Vagina (tissue), 2 donors: ENCODE results near the gene JUN. TPM values are rescaled to one million over a fixed set of nuclear protein-coding genes. Genes with fewer than 3 reads are reported as not detected.

ENCODE experiments used
- DNase-seq, 2 donors: peaks; one replicate each; pipeline ENCODE4 v3.0.0-alpha.2; 2017; ENCODE audit errors: extremely low spot score in 2 of 2
- H3K27ac ChIP-seq: fragments of 200-600 bp; sonication (generic); one replicate; pipeline ENCODE4 v1.5.1; 2019
- H3K27me3 ChIP-seq: fragments of 200-600 bp; sonication (generic); one replicate; pipeline ENCODE4 v1.5.1; 2019
- H3K36me3 ChIP-seq, 2 donors: fragments of 200-600 bp; sonication (generic); one replicate each; pipeline ENCODE4 v1.5.1; 2017 to 2019
- H3K4me1 ChIP-seq: fragments of 200-600 bp; sonication (generic); one replicate; pipeline ENCODE4 v1.5.1; 2019
- H3K4me3 ChIP-seq, 2 donors: fragments of 200-600 bp; sonication (generic); 1 replicate in 1 of 2; 2 replicates in 1 of 2; pipeline ENCODE4 v1.5.1; 2016 to 2019
- H3K9me3 ChIP-seq: fragments of 200-600 bp; sonication (generic); one replicate; pipeline ENCODE4 v1.5.1; 2019
- CTCF ChIP-seq, 3 experiments: fragments of 450-650 bp in 2 of 3; fragments of 200-600 bp in 1 of 3; sonication (generic) in 1 of 3; IDR thresholded peaks; one replicate each; pipeline ENCODE4 v1.5.1; 2017 to 2019; ENCODE audit warnings: antibody characterized with exemption in 3 of 3, mild to moderate bottlenecking in 2 of 3, moderate library complexity in 2 of 3
- POLR2A ChIP-seq, 2 donors: fragments of 450-650 bp; IDR thresholded peaks; one replicate each; pipeline ENCODE4 v1.6.1; 2017; ENCODE audit warnings: antibody characterized with exemption in 2 of 2, mild to moderate bottlenecking in 2 of 2, moderate library complexity in 2 of 2
- POLR2AphosphoS5 ChIP-seq, 2 donors: sonication (generic); formaldehyde crosslinking; IDR thresholded peaks; one replicate each; pipeline ENCODE4 v1.9.0; 2017; ENCODE audit warnings: antibody characterized with exemption in 2 of 2, mild to moderate bottlenecking in 2 of 2, low read depth in 1 of 2; ENCODE audit not compliant: insufficient read depth in 1 of 2
- intact Hi-C: fragments of 100-400 bp; cut with DNase I; formaldehyde crosslinking; loops from one replicate; pipeline ENCODE4 v1.15.1; 2023
- total RNA-seq: library from RNA; depleted of rRNA; stranded (reverse); fragments of >200 nt; gene quantifications from one replicate; pipeline ENCODE4 v1.2.3, GENCODE V29; 2016

JUN gene
- total RNA-seq, 1 donor from 2014 or later: 275 TPM

DNA sequence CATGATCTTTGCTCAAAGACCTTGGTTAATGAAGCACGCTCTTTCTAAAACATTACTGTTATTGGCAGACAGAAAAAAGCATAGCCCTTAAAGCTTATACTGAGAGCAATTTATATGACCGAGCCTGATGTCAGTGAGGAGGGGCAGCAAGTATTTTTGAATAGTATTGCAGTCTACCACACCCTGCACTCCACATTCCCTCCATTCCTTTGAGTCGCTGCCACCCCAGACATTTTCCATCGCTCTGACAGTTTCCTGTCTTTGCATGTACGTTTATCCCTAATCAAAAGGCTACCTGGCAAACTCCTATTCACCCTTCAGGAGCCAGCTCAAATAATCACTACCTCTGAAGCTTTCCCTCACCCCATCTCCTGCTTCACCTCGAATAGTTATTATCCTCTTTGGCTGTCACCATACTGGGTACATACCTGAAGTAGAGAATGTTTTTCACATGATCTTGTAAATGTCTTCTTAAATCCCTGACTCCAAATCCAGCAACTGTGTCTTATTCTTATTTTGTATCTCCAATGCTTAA lies 5.5 kb upstream of the JUN start:
- H3K4me1 ChIP-seq: peaks cover 19% of the 10 kb centered on the region
- no peaks in the 10 kb centered on the region for H3K36me3 ChIP-seq
- TF ChIP-seq POLR2A (IDR thresholded peaks at IDR 0.05) (no peak), CTCF (IDR thresholded peaks at IDR 0.05) (no peak), POLR2AphosphoS5 (IDR thresholded peaks at IDR 0.05; ENCODE audit: insufficient read depth in 1 of 2, low read depth in 1 of 2) (no peak)
- no peak overlapping the region for H3K4me3 ChIP-seq
- intact Hi-C loops: loop anchor here (10.0 kb wide), 2 partner anchors 265 to 355 kb away; no protein-coding TSS in a partner anchor
- H3K27ac ChIP-seq: no peak overlapping the region
- no peak for DNase-seq
- no peaks in the 10 kb centered on the region for H3K9me3 ChIP-seq
- H3K27me3 ChIP-seq: no peaks in the 10 kb centered on the region

GRCh38 chr1:58788259-58788658 lies 4.4 kb upstream of the JUN start:
- no peaks in the 10 kb centered on the region for H3K9me3 ChIP-seq
- no peaks in the 10 kb centered on the region for H3K27me3 ChIP-seq
- intact Hi-C loops: loop anchor here (10.0 kb wide), 2 partner anchors 267 to 357 kb away; no protein-coding TSS in a partner anchor
- no peak overlapping the region for H3K4me3 ChIP-seq
- peaks cover 19% of the 10 kb centered on the region for H3K4me1 ChIP-seq
- H3K36me3 ChIP-seq: no peaks in the 10 kb centered on the region
- H3K27ac ChIP-seq: no peak overlapping the region
- no peak for DNase-seq
- TF ChIP-seq POLR2AphosphoS5 (IDR thresholded peaks at IDR 0.05; ENCODE audit: insufficient read depth in 1 of 2, low read depth in 1 of 2) (no peak), POLR2A (IDR thresholded peaks at IDR 0.05) (no peak), CTCF (IDR thresholded peaks at IDR 0.05) (no peak)

DNA sequence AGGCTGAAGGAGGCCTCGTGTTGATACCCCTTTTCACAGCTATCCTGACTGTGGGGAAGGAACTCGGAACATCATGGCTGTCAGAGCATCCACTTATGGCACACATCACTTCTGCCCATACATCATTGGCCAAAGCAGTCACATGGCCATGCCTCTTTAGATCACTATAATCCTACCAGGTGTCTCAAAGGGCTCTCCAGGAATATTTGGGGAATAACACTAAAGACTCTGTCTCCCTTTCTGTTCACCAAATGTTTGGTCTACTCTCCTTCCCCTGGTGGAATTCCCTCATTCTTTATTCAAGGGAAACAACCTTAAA lies 3.0 kb upstream of the JUN start:
- H3K36me3 ChIP-seq: peaks cover 0 to 4% of the 10 kb centered on the region in 2 donors
- no peaks in the 10 kb centered on the region for H3K9me3 ChIP-seq
- H3K27ac ChIP-seq: peak overlapping the region; percentile 100
- intact Hi-C loops: loop anchor here (10.0 kb wide), 2 partner anchors 268 to 358 kb away; no protein-coding TSS in a partner anchor
- peaks cover 19% of the 10 kb centered on the region for H3K4me1 ChIP-seq
- no peaks in the 10 kb centered on the region for H3K27me3 ChIP-seq
- no peak overlapping the region for H3K4me3 ChIP-seq
- TF ChIP-seq POLR2A (IDR thresholded peaks at IDR 0.05) (no peak), CTCF (IDR thresholded peaks at IDR 0.05) (no peak), POLR2AphosphoS5 (IDR thresholded peaks at IDR 0.05; ENCODE audit: insufficient read depth in 1 of 2, low read depth in 1 of 2) (no peak)
- no peak for DNase-seq

- no peaks in the 10 kb centered on the region for H3K9me3 ChIP-seq
- intact Hi-C loops: loop anchor here (10.0 kb wide), 2 partner anchors 268 to 358 kb away; no protein-coding TSS in a partner anchor
- H3K27me3 ChIP-seq: no peaks in the 10 kb centered on the region
- peaks cover 21% of the 10 kb centered on the region for H3K4me1 ChIP-seq
- H3K36me3 ChIP-seq: peaks cover 0 to 7% of the 10 kb centered on the region in 2 donors
- H3K27ac ChIP-seq: peak overlapping the region; percentile 100
- TF ChIP-seq CTCF (IDR thresholded peaks at IDR 0.05): no peak
- TF ChIP-seq POLR2AphosphoS5 (IDR thresholded peaks at IDR 0.05; ENCODE audit: insufficient read depth in 1 of 2, low read depth in 1 of 2): no peak
- no peak for TF ChIP-seq POLR2A (IDR thresholded peaks at IDR 0.05)
- peak overlapping the region in 1 of 2 donors; percentile 98 for H3K4me3 ChIP-seq
- DNase-seq: no peak
Measured at GRCh38 chr1:58786184-58786926, 2.5 kb upstream of the JUN start.
